GM21723 (cell line): ENCODE results near the gene LRRC55.

Experiments
- ATAC-seq: cut with Tn5 transposase; IDR thresholded peaks from one replicate; pipeline ENCODE4 v1.9.1; 2021; ENCODE audit warnings: mild to moderate bottlenecking, moderate library complexity; ENCODE audit not compliant: unreplicated experiment

LRRC55 gene

DNA sequence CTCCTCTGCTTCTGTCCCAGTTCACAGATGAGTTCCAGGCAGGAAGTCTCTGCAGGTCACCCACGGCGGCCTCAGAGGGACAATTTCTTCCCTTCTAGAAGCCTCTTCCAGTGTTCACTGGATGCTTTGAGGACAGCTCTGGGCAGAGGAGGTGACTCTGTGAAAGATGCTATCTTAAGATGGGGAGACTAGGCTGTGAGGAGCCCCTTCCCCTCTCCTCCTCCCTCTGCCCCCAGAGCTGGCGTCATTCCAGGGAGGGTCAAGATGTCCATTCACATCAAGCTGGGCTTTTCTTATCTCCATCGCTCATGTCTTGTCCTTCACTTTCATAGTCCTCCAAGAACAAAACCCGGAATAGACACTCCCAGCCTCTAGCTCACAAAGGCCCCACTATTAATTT is 51.9 kb downstream of the LRRC55 start:
- no peak for ATAC-seq

DNA sequence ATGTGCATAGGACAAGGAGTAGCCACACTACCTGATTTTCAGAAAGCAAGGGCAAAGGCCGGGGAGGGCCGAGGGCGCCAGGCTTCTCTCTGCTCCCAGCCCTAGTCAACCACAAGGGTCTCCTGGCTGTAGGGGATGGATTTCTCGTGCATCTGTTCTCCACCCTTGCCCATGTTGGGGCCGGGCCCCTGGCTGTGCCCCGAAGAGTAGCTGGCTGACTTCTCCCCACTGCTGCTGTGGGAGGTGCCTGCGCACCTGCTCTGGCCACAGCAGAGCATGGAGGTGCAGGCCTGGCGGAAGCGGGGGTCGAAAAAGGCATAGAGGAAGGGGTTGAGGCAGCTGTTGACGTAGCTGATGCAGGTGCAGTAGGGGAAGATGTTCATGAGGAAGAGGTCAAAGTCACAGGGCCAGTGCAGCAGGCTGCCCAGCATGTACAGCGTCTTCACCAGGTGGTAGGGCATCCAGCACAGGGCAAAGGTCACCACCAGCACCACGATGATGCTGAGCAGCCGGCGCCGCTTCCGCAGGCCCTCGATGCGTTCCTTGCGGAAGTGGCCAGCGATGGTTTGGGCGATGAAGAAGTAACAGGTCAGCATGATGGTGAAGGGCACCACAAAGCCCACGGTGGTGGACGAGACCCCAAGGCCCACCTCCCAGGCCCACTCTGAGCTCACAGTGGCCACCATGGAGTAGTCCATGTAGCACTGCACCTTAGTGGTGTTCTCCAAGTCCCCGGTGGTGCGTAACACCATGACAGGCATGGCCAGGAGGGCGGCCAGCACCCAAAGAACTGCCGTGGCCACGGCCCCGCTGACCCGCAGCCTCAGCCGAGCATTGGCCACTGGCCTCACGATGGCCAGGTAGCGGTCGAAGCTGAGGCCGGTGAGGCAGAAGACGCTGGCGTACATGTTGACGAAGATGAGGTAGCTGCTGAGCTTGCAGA is 54.3 kb downstream of the LRRC55 start:
- no peak for ATAC-seq

DNA sequence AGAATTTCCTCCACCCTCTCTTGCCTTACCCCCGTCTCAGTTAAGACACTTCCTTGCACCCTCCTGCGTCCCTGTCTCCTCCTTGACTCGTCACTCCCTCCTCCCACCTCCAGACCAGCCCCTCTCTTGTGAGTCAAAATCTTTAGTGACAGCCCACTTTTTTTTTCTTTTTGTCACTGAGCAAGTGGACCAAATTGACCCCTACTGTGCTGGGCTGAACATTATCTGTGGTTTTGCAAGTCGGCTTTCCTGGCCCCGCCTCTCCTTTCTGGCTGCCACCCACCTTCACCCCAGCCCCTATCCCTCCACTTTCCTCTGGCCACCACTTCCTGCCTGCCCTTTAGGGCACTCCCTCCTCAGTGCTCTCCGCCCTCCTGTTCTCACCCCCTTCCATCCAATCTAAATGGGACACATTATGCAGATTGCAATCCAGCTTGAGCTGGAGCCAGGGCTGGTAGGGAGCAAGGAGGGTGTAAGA is 55.5 kb downstream of the LRRC55 start, which contains the start of gene APLNR:
TSS of gene APLNR (minus strand) at position 47 of the 478 bp plus-strand sequence. CDS start 246 bp downstream, outside the sequence.
- ATAC-seq: no peak

DNA sequence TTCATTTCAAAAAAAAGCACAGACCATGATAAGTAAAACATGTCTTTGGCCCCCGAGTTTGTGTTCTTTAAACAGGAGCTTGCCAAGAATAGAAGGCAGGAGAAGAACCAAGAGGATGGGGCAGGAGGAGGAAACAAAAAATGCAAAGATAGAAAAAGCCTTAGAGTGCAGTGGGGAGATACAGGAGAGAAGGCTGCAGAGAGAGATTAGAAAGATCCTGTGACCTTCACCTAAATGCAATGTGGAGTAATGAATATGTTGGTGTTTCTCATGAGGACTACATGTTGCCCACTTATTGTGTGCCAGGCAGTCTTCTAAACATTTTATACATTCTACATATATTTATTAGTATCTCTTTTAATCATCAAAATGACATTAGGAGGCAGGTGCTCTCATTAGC is 57.6 kb downstream of the LRRC55 start:
- no peak for ATAC-seq

DNA sequence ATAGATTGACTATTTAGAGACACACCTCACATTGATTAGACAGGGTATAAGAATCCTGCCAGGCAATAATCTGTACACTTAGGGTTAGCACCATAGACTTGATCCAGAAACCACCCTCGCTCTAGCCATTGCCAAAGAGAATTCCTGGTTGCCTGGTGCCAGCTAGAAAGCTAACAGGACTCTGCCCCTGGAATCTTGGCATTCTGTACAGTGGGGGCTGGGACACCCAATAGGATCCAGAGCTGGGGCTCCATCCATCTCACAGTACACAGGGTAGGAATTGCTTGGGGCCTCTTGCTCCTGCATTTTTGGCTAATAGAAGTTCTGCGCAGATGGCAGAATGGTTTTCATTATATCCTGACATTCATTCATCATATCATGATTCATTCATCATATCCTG is 58.3 kb downstream of the LRRC55 start:
- ATAC-seq: no peak

DNA sequence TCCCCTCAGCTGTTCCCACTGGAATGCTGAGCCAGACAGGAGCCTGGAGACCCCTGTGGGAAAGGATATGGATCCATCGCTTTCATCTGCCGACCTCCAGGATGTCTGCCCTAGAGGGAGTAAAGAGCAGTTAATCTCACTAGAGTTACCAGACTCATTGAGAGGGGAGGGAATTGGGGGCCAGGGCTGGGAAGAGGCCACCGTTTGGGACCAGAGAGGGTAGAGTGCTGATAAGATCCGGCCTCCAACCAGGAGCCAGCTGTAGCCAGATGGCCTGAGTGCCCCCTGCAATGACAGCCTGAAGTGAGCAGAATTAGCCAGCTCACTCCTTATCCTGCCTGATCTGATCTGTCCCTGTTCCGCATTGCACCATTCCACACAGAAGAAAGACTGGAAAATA is 59.0 kb downstream of the LRRC55 start:
- ATAC-seq: no peak
